ENCODE measurements around the gene FANK1.

Gene FANK1

DNA sequence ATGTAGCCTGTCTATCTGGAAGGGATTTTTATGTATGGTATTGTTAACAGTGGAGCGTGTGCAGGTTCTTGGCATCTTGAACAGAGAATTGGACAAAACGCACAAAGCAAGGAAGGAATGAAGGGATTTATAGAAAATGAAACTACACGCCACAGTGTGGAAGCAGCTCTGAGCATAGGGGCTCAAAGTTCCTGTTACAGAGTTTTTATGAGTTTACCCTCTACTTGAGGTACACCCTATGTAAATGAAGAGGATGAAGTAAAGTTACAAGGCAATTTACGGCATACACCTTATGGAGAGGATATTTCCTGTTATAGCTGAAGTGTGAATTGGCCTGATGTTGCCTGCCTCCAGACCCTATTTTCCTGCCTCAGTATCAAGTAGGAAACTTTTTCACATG, 33.3 kb downstream of the FANK1 start:
- TF ChIP-seq TSHZ2 (CRISPR knock-in tag; IDR thresholded peaks at IDR 0.05) (no peak), ZNF8 (CRISPR knock-in tag; IDR thresholded peaks at IDR 0.05) (no peak), ZC3H10 (CRISPR knock-in tag; IDR thresholded peaks at IDR 0.05) (no peak), TOX (CRISPR knock-in tag; IDR thresholded peaks at IDR 0.05; ENCODE audit: borderline replicate concordance) (no peak), ZFP30 (CRISPR knock-in tag; IDR thresholded peaks at IDR 0.05) (no peak), RARB (CRISPR knock-in tag; IDR thresholded peaks at IDR 0.05) (no peak), CSDC2 (CRISPR knock-in tag; IDR thresholded peaks at IDR 0.05) (no peak), POU6F1 (CRISPR knock-in tag; IDR thresholded peaks at IDR 0.05; ENCODE audit: borderline replicate concordance, low read depth) (no peak)
- no peak for ATAC-seq

- ATAC-seq: no peak
- TF ChIP-seq GLIS3 (CRISPR knock-in tag; IDR thresholded peaks at IDR 0.05) (no peak), SNAI2 (CRISPR knock-in tag; IDR thresholded peaks at IDR 0.05) (no peak), RARB (CRISPR knock-in tag; IDR thresholded peaks at IDR 0.05) (no peak), POU6F1 (CRISPR knock-in tag; IDR thresholded peaks at IDR 0.05; ENCODE audit: borderline replicate concordance, low read depth) (no peak), PPARA (CRISPR knock-in tag; IDR thresholded peaks at IDR 0.05; ENCODE audit: borderline replicate concordance) (no peak), TOX (CRISPR knock-in tag; IDR thresholded peaks at IDR 0.05; ENCODE audit: borderline replicate concordance) (no peak), ISL1 (CRISPR knock-in tag; IDR thresholded peaks at IDR 0.05) (no peak), BACH2 (CRISPR knock-in tag; IDR thresholded peaks at IDR 0.05; ENCODE audit: borderline replicate concordance) (no peak), OSR1 (CRISPR knock-in tag; IDR thresholded peaks at IDR 0.05) (no peak), ESRRG (CRISPR knock-in tag; IDR thresholded peaks at IDR 0.05) (no peak), TCF4 (CRISPR knock-in tag; IDR thresholded peaks at IDR 0.05; ENCODE audit: borderline replicate concordance) (no peak), TSHZ2 (CRISPR knock-in tag; IDR thresholded peaks at IDR 0.05) (no peak), PATZ1 (CRISPR knock-in tag; IDR thresholded peaks at IDR 0.05; ENCODE audit: borderline replicate concordance) (no peak), ZNF8 (CRISPR knock-in tag; IDR thresholded peaks at IDR 0.05) (no peak)
These were observed 37.3 kb downstream of the FANK1 start for GRCh38 chr10:125933693-125934092.

DNA sequence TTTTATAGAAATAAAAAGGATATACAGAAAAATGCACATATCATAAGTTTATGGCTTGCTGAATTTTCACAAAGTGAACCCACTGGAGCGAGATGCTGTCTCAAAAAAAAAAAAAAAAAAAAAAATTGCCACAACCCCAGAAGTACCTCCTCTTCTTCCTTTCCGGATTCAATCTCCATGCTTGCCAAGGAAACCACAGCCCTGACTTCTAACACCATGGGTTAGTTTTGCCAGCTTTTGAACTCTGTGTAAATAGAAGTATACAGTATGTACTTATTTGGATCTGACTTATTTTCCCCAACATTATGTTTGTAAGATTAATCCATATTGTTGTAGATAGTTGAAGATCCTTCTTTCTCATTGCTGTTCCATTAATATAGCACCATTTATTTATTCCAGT, 40.0 kb downstream of the FANK1 start:
- no peak for TF ChIP-seq CSDC2 (CRISPR knock-in tag; IDR thresholded peaks at IDR 0.05)
- TF ChIP-seq PPARA (CRISPR knock-in tag; IDR thresholded peaks at IDR 0.05; ENCODE audit: borderline replicate concordance): no peak
- no peak for TF ChIP-seq ZFP30 (CRISPR knock-in tag; IDR thresholded peaks at IDR 0.05)
- no peak for TF ChIP-seq BACH2 (CRISPR knock-in tag; IDR thresholded peaks at IDR 0.05; ENCODE audit: borderline replicate concordance)
- TF ChIP-seq ESRRG (CRISPR knock-in tag; IDR thresholded peaks at IDR 0.05): no peak
- TF ChIP-seq ZNF565 (CRISPR knock-in tag; conservative IDR thresholded peaks at IDR 0.05; ENCODE audit: low read depth): no peak
- no peak for TF ChIP-seq ZFP3 (CRISPR knock-in tag; IDR thresholded peaks at IDR 0.05)
- no peak for TF ChIP-seq POU6F1 (CRISPR knock-in tag; IDR thresholded peaks at IDR 0.05; ENCODE audit: borderline replicate concordance, low read depth)
- TF ChIP-seq OSR1 (CRISPR knock-in tag; IDR thresholded peaks at IDR 0.05): no peak
- TF ChIP-seq ISL1 (CRISPR knock-in tag; IDR thresholded peaks at IDR 0.05): no peak
- TF ChIP-seq RARB (CRISPR knock-in tag; IDR thresholded peaks at IDR 0.05): no peak
- no peak for ATAC-seq

All from SK-N-SH treated with all-trans-retinoic acid at 6 μM for 48 hours (cell line).